K562 (cell line): ENCODE data around the gene CNOT6L. TPM values are rescaled to one million over a fixed set of nuclear protein-coding genes. Genes with fewer than 3 reads are reported as not detected.

Source experiments
- AFF1 ChIP-seq, 2 experiments: fragments of 450-650 bp; IDR thresholded peaks; 2 replicates each; pipeline ENCODE4 v1.6.1; 2018; ENCODE audit warnings: mild to moderate bottlenecking in 2 of 2, low read depth in 1 of 2; ENCODE audit not compliant: partially characterized antibody in 2 of 2
- CREB1 ChIP-seq, 2 experiments: sonication (generic) in 1 of 2; formaldehyde crosslinking in 1 of 2; IDR thresholded peaks; 2 replicates each; pipeline versions ENCODE4 v1.6.1 to v1.8.0; 2012 to 2022; ENCODE audit warnings: inconsistent platforms in 1 of 2, mild to moderate bottlenecking in 1 of 2, missing genetic modification reagents in 1 of 2, moderate library complexity in 1 of 2
- DPF2 ChIP-seq: fragments of 450-650 bp; IDR thresholded peaks from 2 replicates; pipeline ENCODE4 v1.6.1; 2016
- EGR1 ChIP-seq: fragments of 450-650 bp; conservative IDR thresholded peaks from 2 replicates; pipeline ENCODE4 v1.6.1; 2017; ENCODE audit warnings: mild to moderate bottlenecking
- ELF4 ChIP-seq: fragments of 450-650 bp; formaldehyde crosslinking; IDR thresholded peaks from 2 replicates; pipeline ENCODE4 v1.4.0; 2022; ENCODE audit warnings: missing genetic modification characterization
- ELK1 ChIP-seq: sonication (generic); formaldehyde crosslinking; IDR thresholded peaks from 2 replicates; pipeline ENCODE4 v1.8.1; 2022; ENCODE audit warnings: missing genetic modification reagents
- FOXA3 ChIP-seq, 2 experiments: fragments of 450-650 bp in 1 of 2; sonication (generic) in 1 of 2; formaldehyde crosslinking; IDR thresholded peaks in 1 of 2; conservative IDR thresholded peaks in 1 of 2; 2 replicates each; pipeline versions ENCODE4 v1.4.0 to v1.8.0; 2020 to 2022; ENCODE audit warnings: mild to moderate bottlenecking in 2 of 2, missing genetic modification reagents in 1 of 2
- GMEB1 ChIP-seq: fragments of 250-450 bp; sonication (Bioruptor Pico); IDR thresholded peaks from 2 replicates; pipeline ENCODE4 v1.4.0; 2020; ENCODE audit warnings: mild to moderate bottlenecking
- HNRNPL ChIP-seq: fragments of 200-400 bp; formaldehyde crosslinking; IDR thresholded peaks from 2 replicates; pipeline ENCODE4 v1.6.1; 2017; ENCODE audit warnings: low read depth, mild to moderate bottlenecking, low read length
- MTA2 ChIP-seq: fragments of 450-650 bp; IDR thresholded peaks from 2 replicates; pipeline ENCODE4 v1.6.1; 2016; ENCODE audit warnings: low read depth
- NBN ChIP-seq: fragments of 450-650 bp; IDR thresholded peaks from 2 replicates; pipeline ENCODE4 v1.6.1; 2016; ENCODE audit warnings: low read depth, mild to moderate bottlenecking
- NFYB ChIP-seq: IDR thresholded peaks from 2 replicates; pipeline ENCODE4 v1.6.1; 2011; ENCODE audit warnings: mild to moderate bottlenecking, moderate library complexity; ENCODE audit not compliant: insufficient read length; ENCODE audit errors: extremely low read depth
- PKNOX1 ChIP-seq: fragments of 450-650 bp; IDR thresholded peaks from 2 replicates; pipeline ENCODE4 v1.6.1; 2016
- PRPF4 ChIP-seq: fragments of 200-400 bp; formaldehyde crosslinking; IDR thresholded peaks from one replicate; pipeline ENCODE4 v1.6.1; 2017; ENCODE audit warnings: low read length, low read depth, mild to moderate bottlenecking; ENCODE audit not compliant: insufficient read depth, poor library complexity, severe bottlenecking
- PURB ChIP-seq: sonication (generic); formaldehyde crosslinking; IDR thresholded peaks from 2 replicates; pipeline ENCODE4 v1.9.0; 2021; ENCODE audit warnings: low read depth, mild to moderate bottlenecking, missing genetic modification reagents
- TRIM28 ChIP-seq: fragments of 450-650 bp; IDR thresholded peaks from 2 replicates; pipeline ENCODE4 v1.6.1; 2017
- ZNF165 ChIP-seq: fragments of 250-450 bp; sonication (Bioruptor Pico); IDR thresholded peaks from 2 replicates; pipeline ENCODE4 v1.4.0; 2020; ENCODE audit warnings: borderline replicate concordance
- ZNF197 ChIP-seq: fragments of 200-800 bp; sonication (Bioruptor generic); IDR thresholded peaks from 2 replicates; pipeline ENCODE4 v1.6.1; 2016; ENCODE audit warnings: low read depth, missing genetic modification characterization, missing compliant biosample characterization
- ZNF212 ChIP-seq: fragments of 450-650 bp; formaldehyde crosslinking; IDR thresholded peaks from 2 replicates; pipeline ENCODE4 v1.4.0; 2020; ENCODE audit warnings: mild to moderate bottlenecking
- ZNF408 ChIP-seq: fragments of 250-450 bp; sonication (Bioruptor Pico); IDR thresholded peaks from 2 replicates; pipeline ENCODE4 v1.4.0; 2020; ENCODE audit warnings: low read depth, mild to moderate bottlenecking, moderate library complexity
- ZNF695 ChIP-seq: fragments of 450-650 bp; formaldehyde crosslinking; IDR thresholded peaks from 2 replicates; pipeline ENCODE4 v1.4.0; 2020; ENCODE audit warnings: mild to moderate bottlenecking, moderate library complexity
- ZNF785 ChIP-seq: fragments of 250-450 bp; sonication (Bioruptor Pico); IDR thresholded peaks from 2 replicates; pipeline ENCODE4 v1.4.0; 2020; ENCODE audit warnings: mild to moderate bottlenecking
- polyA plus RNA-seq, 8 experiments: library from polyadenylated mRNA; depleted of rRNA in 4 of 8; stranded (reverse) in 5 of 8; unstranded in 3 of 8; fragments of >200 nt; fragmentation: Nextera tagmentation in 2 of 8; fragmentation: Illumina TruSeq in 1 of 8; extraction: Ambion mirVana in 2 of 8; extraction: Trizol in 1 of 8; gene quantifications; 2 replicates each; pipeline versions ENCODE4 v1.2.1 to v1.2.3, GENCODE V29; 2011 to 2014; ENCODE audit warnings: inconsistent platforms in 1 of 8, missing spikeins in 1 of 8
- total RNA-seq, 7 experiments: library from RNA; depleted of rRNA in 6 of 7; stranded (reverse); fragments of >200 nt in 6 of 7; fragmentation: Illumina TruSeq in 2 of 7; extraction: Trizol in 2 of 7; gene quantifications; 2 replicates each; pipeline versions ENCODE4 v1.2.1 to v1.2.3, GENCODE V29; 2011 to 2021; ENCODE audit warnings: low replicate concordance in 1 of 7

The CNOT6L gene
- total and polyA plus RNA-seq, 9 of the 15 experiments (the other 6 are each of a cell fraction or from before 2014, with no cell fraction given) = 3.7 to 27.9 (median 6.5) TPM

- no peak for TF ChIP-seq ELF4 (CRISPR knock-in tag)
- peak; percentile 36; the same call in 1 of the 2 replicates for TF ChIP-seq NBN
- no peak for TF ChIP-seq AFF1 (IDR thresholded peaks at IDR 0.05; ENCODE audit: low read depth in 1 of 2, partially characterized antibody in 2 of 2)
- TF ChIP-seq CREB1 (IDR thresholded peaks at IDR 0.05) = no peak
- no peak for TF ChIP-seq CREB1 (CRISPR knock-in tag; IDR thresholded peaks at IDR 0.05)
- no peak for TF ChIP-seq PRPF4
- no peak for TF ChIP-seq ZNF695 (CRISPR knock-in tag)
- no peak for TF ChIP-seq ZNF212
- TF ChIP-seq GMEB1 = peak; percentile 33; the same call in 1 of the 2 replicates
- TF ChIP-seq PKNOX1 = no peak; the same call in 1 of the 2 replicates
- no peak for TF ChIP-seq HNRNPL
- TF ChIP-seq EGR1 = no peak
- no peak for TF ChIP-seq PURB
- no peak for TF ChIP-seq NFYB
- no peak for TF ChIP-seq ZNF165 (CRISPR knock-in tag)
- no peak for TF ChIP-seq ZNF408
- no peak for TF ChIP-seq MTA2
- TF ChIP-seq ELK1 (CRISPR knock-in tag) = no peak
- TF ChIP-seq ZNF197 = no peak
- no peak for TF ChIP-seq TRIM28
- TF ChIP-seq DPF2 = peak; percentile 75
- no peak for TF ChIP-seq ZNF785 (CRISPR knock-in tag)
- no peak for TF ChIP-seq FOXA3 (CRISPR knock-in tag; conservative IDR thresholded peaks at IDR 0.05 in 1 of 2, IDR thresholded peaks at IDR 0.05 in 1 of 2)
Observed at GRCh38 chr4:77734928-77735327, 84.2 kb downstream of the CNOT6L start (continued).
